Hepatocyte (in vitro differentiated cells): ENCODE results near the gene SESN3. TPM values are rescaled to one million over a fixed set of nuclear protein-coding genes. Genes with fewer than 3 reads are reported as not detected.

Experiments used
- DNase-seq: peaks from one replicate; pipeline ENCODE4 v3.0.0-alpha.2; 2016; ENCODE audit warnings: low spot score
- H2AFZ ChIP-seq: fragments of 200-600 bp; sonication (generic); 2 replicates; pipeline ENCODE4 v1.6.0; 2016; ENCODE audit warnings: antibody characterized with exemption, mild to moderate bottlenecking
- H3K27ac ChIP-seq: fragments of 200-600 bp; sonication (generic); 2 replicates; pipeline ENCODE4 v1.5.1; 2016; ENCODE audit warnings: mild to moderate bottlenecking
- H3K27me3 ChIP-seq: fragments of 200-600 bp; sonication (generic); 2 replicates; pipeline ENCODE4 v1.6.1; 2016
- H3K36me3 ChIP-seq: fragments of 200-600 bp; sonication (generic); replicated peaks from 2 replicates; pipeline ENCODE4 v1.5.1; 2016; ENCODE audit warnings: low read depth; ENCODE audit not compliant: insufficient read depth
- H3K4me1 ChIP-seq: fragments of 200-600 bp; sonication (generic); 2 replicates; pipeline ENCODE4 v1.5.1; 2016; ENCODE audit warnings: mild to moderate bottlenecking, moderate library complexity; ENCODE audit not compliant: insufficient read depth
- H3K4me2 ChIP-seq: fragments of 200-600 bp; sonication (generic); 2 replicates; pipeline ENCODE4 v1.6.0; 2016
- H3K4me3 ChIP-seq: fragments of 200-600 bp; sonication (generic); 2 replicates; pipeline ENCODE4 v1.5.1; 2016; ENCODE audit warnings: mild to moderate bottlenecking
- H3K79me2 ChIP-seq: fragments of 200-600 bp; sonication (generic); 2 replicates; pipeline ENCODE4 v1.6.0; 2017; ENCODE audit warnings: mild to moderate bottlenecking
- H3K9me2 ChIP-seq: fragments of 200-600 bp; sonication (generic); replicated peaks from 2 replicates; pipeline ENCODE4 v1.6.0; 2017; ENCODE audit warnings: mild to moderate bottlenecking; ENCODE audit not compliant: insufficient read depth
- H3K9me3 ChIP-seq: fragments of 200-600 bp; sonication (generic); 2 replicates; pipeline ENCODE4 v1.5.1; 2016; ENCODE audit warnings: low read depth, mild to moderate bottlenecking
- H4K20me1 ChIP-seq: fragments of 200-600 bp; sonication (generic); 2 replicates; pipeline ENCODE4 v1.6.0; 2016; ENCODE audit warnings: mild to moderate bottlenecking; ENCODE audit not compliant: insufficient read depth, poor library complexity, severe bottlenecking
- CTCF ChIP-seq: fragments of 200-600 bp; sonication (generic); IDR thresholded peaks from 2 replicates; pipeline ENCODE4 v1.5.1; 2016; ENCODE audit warnings: antibody characterized with exemption, mild to moderate bottlenecking; ENCODE audit not compliant: poor library complexity
- EZH2 ChIP-seq: fragments of 200-600 bp; sonication (generic); IDR thresholded peaks from 2 replicates; pipeline ENCODE4 v1.6.1; 2016; ENCODE audit warnings: antibody characterized with exemption, mild to moderate bottlenecking, borderline replicate concordance
- EZH2phosphoT487 ChIP-seq: fragments of 200-600 bp; sonication (generic); IDR thresholded peaks from one replicate; pipeline ENCODE4 v1.6.1; 2018; ENCODE audit warnings: antibody characterized with exemption, mild to moderate bottlenecking, low read depth, moderate library complexity; ENCODE audit not compliant: unreplicated experiment, severe bottlenecking
- WGBS: methylation state at CpG from one replicate; pipeline ENCODE4 v1.1.6; 2016; ENCODE audit warnings: low lambda C conversion rate; ENCODE audit errors: missing lambda C conversion rate; 5-methylcytosine and 5-hydroxymethylcytosine counted together
- polyA plus RNA-seq: library from polyadenylated mRNA; unstranded; fragments of >200 nt; fragmentation: Nextera tagmentation; extraction: Ambion mirVana; gene quantifications from 2 replicates; pipeline ENCODE4 v1.2.1, GENCODE V29; 2016
- total RNA-seq: library from RNA; depleted of rRNA; stranded (reverse); fragments of >200 nt; gene quantifications from 2 replicates; pipeline ENCODE4 v1.2.3, GENCODE V29; 2014

SESN3 gene
- total and polyA plus RNA-seq, 2 experiments from 2014 or later = 8.1 to 107 TPM

GRCh38 chr11:95195831-95196230 is 35.2 kb downstream of the SESN3 start:
- peaks cover 100% of the 10 kb centered on the region for H3K79me2 ChIP-seq
- no peak overlapping the region for H3K27ac ChIP-seq
- H3K36me3 ChIP-seq = peaks cover 2% of the 10 kb centered on the region
- no peaks in the 10 kb centered on the region for H3K9me2 ChIP-seq
- peaks cover 59% of the 10 kb centered on the region for H4K20me1 ChIP-seq
- H3K27me3 ChIP-seq = no peaks in the 10 kb centered on the region
- H2AFZ ChIP-seq = no peak overlapping the region
- TF ChIP-seq EZH2 (no peak), CTCF (no peak), EZH2phosphoT487 (no peak)
- H3K4me2 ChIP-seq = no peak overlapping the region
- peaks cover 2% of the 10 kb centered on the region for H3K4me1 ChIP-seq
- H3K4me3 ChIP-seq = no peak overlapping the region
- H3K9me3 ChIP-seq = no peaks in the 10 kb centered on the region
- DNase-seq = no peak
- 80% methylated on average over 5 of the region's 5 CpGs for WGBS

GRCh38 chr11:95193541-95193940 is 37.5 kb downstream of the SESN3 start:
- peaks cover 5% of the 10 kb centered on the region for H3K36me3 ChIP-seq
- peaks cover 45% of the 10 kb centered on the region for H4K20me1 ChIP-seq
- H2AFZ ChIP-seq = no peak overlapping the region
- no peaks in the 10 kb centered on the region for H3K27me3 ChIP-seq
- DNase-seq = no peak
- H3K4me1 ChIP-seq = peaks cover 2% of the 10 kb centered on the region
- WGBS = 70% methylated on average over 1 of the region's 1 CpG
- no peaks in the 10 kb centered on the region for H3K9me3 ChIP-seq
- H3K9me2 ChIP-seq = no peaks in the 10 kb centered on the region
- no peak for TF ChIP-seq EZH2
- TF ChIP-seq CTCF = no peak
- no peak for TF ChIP-seq EZH2phosphoT487
- no peak overlapping the region for H3K4me2 ChIP-seq
- H3K27ac ChIP-seq = no peak overlapping the region
- peaks cover 100% of the 10 kb centered on the region for H3K79me2 ChIP-seq
- no peak overlapping the region for H3K4me3 ChIP-seq

GRCh38 chr11:95192717-95193116 is 38.3 kb downstream of the SESN3 start:
- Histone ChIP-seq H3K9me3 (no peaks in the 10 kb centered on the region), H3K79me2 (peaks cover 100% of the 10 kb centered on the region), H3K27ac (peak overlapping the region; percentile 31), H3K4me1 (peaks cover 2% of the 10 kb centered on the region), H2AFZ (no peak overlapping the region), H3K4me3 (no peak overlapping the region), H3K4me2 (no peak overlapping the region), H3K27me3 (no peaks in the 10 kb centered on the region), H3K36me3 (peaks cover 5% of the 10 kb centered on the region), H4K20me1 (peaks cover 40% of the 10 kb centered on the region), H3K9me2 (no peaks in the 10 kb centered on the region)
- DNase-seq = no peak
- 89% methylated on average over 3 of the region's 3 CpGs for WGBS
- no peak for TF ChIP-seq CTCF
- no peak for TF ChIP-seq EZH2phosphoT487
- no peak for TF ChIP-seq EZH2

- peaks cover 20% of the 10 kb centered on the region for H4K20me1 ChIP-seq
- H3K27me3 ChIP-seq = no peaks in the 10 kb centered on the region
- H3K9me3 ChIP-seq = no peaks in the 10 kb centered on the region
- no peak for DNase-seq
- TF ChIP-seq EZH2phosphoT487 (no peak), CTCF (no peak), EZH2 (no peak)
- H3K27ac ChIP-seq = no peak overlapping the region
- H3K4me3 ChIP-seq = no peak overlapping the region
- no peak overlapping the region for H3K4me2 ChIP-seq
- no peaks in the 10 kb centered on the region for H3K9me2 ChIP-seq
- peaks cover 74% of the 10 kb centered on the region for H3K79me2 ChIP-seq
- H3K36me3 ChIP-seq = peaks cover 11% of the 10 kb centered on the region
- no peak overlapping the region for H2AFZ ChIP-seq
- H3K4me1 ChIP-seq = peaks cover 2% of the 10 kb centered on the region
Observed at GRCh38 chr11:95187723-95188122, 43.3 kb downstream of the SESN3 start.
